ENCODE results near the gene WFDC8. TPM values are rescaled to one million over a fixed set of nuclear protein-coding genes. Genes with fewer than 3 reads are reported as not detected.

WFDC8 gene
- total RNA-seq, 1 experiment from 2014 or later = not detected

- no peaks in the 10 kb centered on the region for H3K9me3 ChIP-seq (ENCODE audit: low read depth, low read length, poor library complexity, severe bottlenecking)
- CTCF ChIA-PET = no interaction called here
- no TSS peak for BruUV-seq (replicated peaks)
- H3K4me3 ChIP-seq (ENCODE audit: low read depth, low read length, poor library complexity, severe bottlenecking) = no peak overlapping the region
- no peak for DNase-seq (ENCODE audit: low spot score)
- TF ChIP-seq CTCF (conservative IDR thresholded peaks at IDR 0.05; ENCODE audit: low read depth, low read length) (no peak), EZH2 (IDR thresholded peaks at IDR 0.05; ENCODE audit: borderline replicate concordance, low read depth, low read length, poor library complexity, severe bottlenecking) (no peak)
- H3K27me3 ChIP-seq (replicated peaks; ENCODE audit: insufficient read depth, low read depth, low read length, poor library complexity) = peaks cover 17% of the 10 kb centered on the region
- H3K4me1 ChIP-seq (ENCODE audit: insufficient read depth, low read length, poor library complexity, severe bottlenecking) = no peaks in the 10 kb centered on the region
- intact Hi-C loops (cut with micrococcal nuclease; ENCODE audit: unreplicated experiment) = no loop called here
- POLR2A ChIA-PET (ENCODE audit: low non-redundant PET) = no interaction called here
- no peaks in the 10 kb centered on the region for H3K36me3 ChIP-seq (ENCODE audit: insufficient read depth, low read length, poor library complexity, severe bottlenecking)
- no peak overlapping the region for H3K27ac ChIP-seq (ENCODE audit: low read depth, low read length, poor library complexity, severe bottlenecking)
Observed at GRCh38 chr20:45510242-45510862, 68.7 kb downstream of the WFDC8 start.

- peaks cover 20% of the 10 kb centered on the region for H3K27me3 ChIP-seq (replicated peaks; ENCODE audit: insufficient read depth, low read depth, low read length, poor library complexity)
- DNase-seq (ENCODE audit: low spot score) = no peak
- no peaks in the 10 kb centered on the region for H3K9me3 ChIP-seq (ENCODE audit: low read depth, low read length, poor library complexity, severe bottlenecking)
- TF ChIP-seq CTCF (conservative IDR thresholded peaks at IDR 0.05; ENCODE audit: low read depth, low read length) (no peak), EZH2 (IDR thresholded peaks at IDR 0.05; ENCODE audit: borderline replicate concordance, low read depth, low read length, poor library complexity, severe bottlenecking) (no peak)
- BruUV-seq (replicated peaks) = no TSS peak
- intact Hi-C loops (cut with micrococcal nuclease; ENCODE audit: unreplicated experiment) = no loop called here
- ChIA-PET CTCF (no interaction called here), POLR2A (ENCODE audit: low non-redundant PET) (no interaction called here)
- H3K4me3 ChIP-seq (ENCODE audit: low read depth, low read length, poor library complexity, severe bottlenecking) = no peak overlapping the region
- H3K36me3 ChIP-seq (ENCODE audit: insufficient read depth, low read length, poor library complexity, severe bottlenecking) = no peaks in the 10 kb centered on the region
- H3K4me1 ChIP-seq (ENCODE audit: insufficient read depth, low read length, poor library complexity, severe bottlenecking) = no peaks in the 10 kb centered on the region
- H3K27ac ChIP-seq (ENCODE audit: low read depth, low read length, poor library complexity, severe bottlenecking) = no peak overlapping the region
Observed at GRCh38 chr20:45509091-45509490, 70.0 kb downstream of the WFDC8 start.

- POLR2A ChIA-PET (ENCODE audit: low non-redundant PET) = no interaction called here
- peaks cover 18% of the 10 kb centered on the region for H3K27me3 ChIP-seq (replicated peaks; ENCODE audit: insufficient read depth, low read depth, low read length, poor library complexity)
- no peaks in the 10 kb centered on the region for H3K4me1 ChIP-seq (ENCODE audit: insufficient read depth, low read length, poor library complexity, severe bottlenecking)
- H3K27ac ChIP-seq (ENCODE audit: low read depth, low read length, poor library complexity, severe bottlenecking) = no peak overlapping the region
- TF ChIP-seq CTCF (conservative IDR thresholded peaks at IDR 0.05; ENCODE audit: low read depth, low read length) (no peak), EZH2 (IDR thresholded peaks at IDR 0.05; ENCODE audit: borderline replicate concordance, low read depth, low read length, poor library complexity, severe bottlenecking) (no peak)
- H3K36me3 ChIP-seq (ENCODE audit: insufficient read depth, low read length, poor library complexity, severe bottlenecking) = no peaks in the 10 kb centered on the region
- CTCF ChIA-PET = no interaction called here
- no peaks in the 10 kb centered on the region for H3K9me3 ChIP-seq (ENCODE audit: low read depth, low read length, poor library complexity, severe bottlenecking)
- no peak overlapping the region for H3K4me3 ChIP-seq (ENCODE audit: low read depth, low read length, poor library complexity, severe bottlenecking)
- no peak for DNase-seq (ENCODE audit: low spot score)
- no TSS peak for BruUV-seq (replicated peaks)
- intact Hi-C loops (cut with micrococcal nuclease; ENCODE audit: unreplicated experiment) = no loop called here
Observed at GRCh38 chr20:45508068-45508886, 70.8 kb downstream of the WFDC8 start.
